SK-N-SH treated with all-trans-retinoic acid at 6 μM for 48 hours (cell line): ENCODE measurements around the gene CASP1.

Experiments
- ATAC-seq: fragments of 200-7000 bp; cut with Tn5 transposase; 3 replicates; pipeline ENCODE4 v1.9.1; 2020; ENCODE audit warnings: mild to moderate bottlenecking, moderate library complexity
- ARNTL ChIP-seq: fragments of 450-650 bp; formaldehyde crosslinking; IDR thresholded peaks from 2 replicates; pipeline ENCODE4 v1.5.0; 2020; ENCODE audit warnings: low read depth, mild to moderate bottlenecking, moderate library complexity, borderline replicate concordance
- BACH2 ChIP-seq: fragments of 250-450 bp; sonication (Bioruptor Pico); IDR thresholded peaks from 2 replicates; pipeline ENCODE4 v1.9.0; 2021; ENCODE audit warnings: mild to moderate bottlenecking, borderline replicate concordance
- CSDC2 ChIP-seq: fragments of 250-450 bp; sonication (Bioruptor Pico); IDR thresholded peaks from 2 replicates; pipeline ENCODE4 v1.5.0; 2020; ENCODE audit warnings: mild to moderate bottlenecking, moderate library complexity
- ESRRG ChIP-seq: fragments of 250-450 bp; sonication (Bioruptor Pico); IDR thresholded peaks from 2 replicates; pipeline ENCODE4 v1.6.1; 2021; ENCODE audit warnings: mild to moderate bottlenecking
- GLIS3 ChIP-seq: fragments of 250-450 bp; sonication (Bioruptor Pico); IDR thresholded peaks from 2 replicates; pipeline ENCODE4 v1.5.0; 2020; ENCODE audit warnings: mild to moderate bottlenecking, moderate library complexity
- ISL1 ChIP-seq: fragments of 250-450 bp; sonication (Bioruptor Pico); IDR thresholded peaks from 2 replicates; pipeline ENCODE4 v2.1.2; 2022; ENCODE audit warnings: mild to moderate bottlenecking, moderate library complexity
- OSR1 ChIP-seq: fragments of 250-450 bp; sonication (Bioruptor Pico); IDR thresholded peaks from 2 replicates; pipeline ENCODE4 v1.8.0; 2022; ENCODE audit warnings: moderate library complexity, mild to moderate bottlenecking, inconsistent platforms
- PPARA ChIP-seq: fragments of 250-450 bp; sonication (Bioruptor Pico); IDR thresholded peaks from 2 replicates; pipeline ENCODE4 v1.5.0; 2020; ENCODE audit warnings: mild to moderate bottlenecking, borderline replicate concordance
- RARB ChIP-seq: fragments of 250-450 bp; sonication (Bioruptor Pico); IDR thresholded peaks from 2 replicates; pipeline ENCODE4 v1.8.0; 2021; ENCODE audit warnings: mild to moderate bottlenecking, moderate library complexity
- SNAI2 ChIP-seq: fragments of 250-450 bp; sonication (Bioruptor Pico); IDR thresholded peaks from 2 replicates; pipeline ENCODE4 v1.5.0; 2020; ENCODE audit warnings: mild to moderate bottlenecking, moderate library complexity
- TCF4 ChIP-seq: fragments of 250-450 bp; sonication (Bioruptor Pico); IDR thresholded peaks from 2 replicates; pipeline ENCODE4 v1.8.0; 2021; ENCODE audit warnings: mild to moderate bottlenecking, moderate library complexity, borderline replicate concordance
- TOX ChIP-seq: fragments of 250-450 bp; sonication (Bioruptor Pico); IDR thresholded peaks from 2 replicates; pipeline ENCODE4 v1.8.0; 2021; ENCODE audit warnings: mild to moderate bottlenecking, moderate library complexity, borderline replicate concordance
- ZC3H10 ChIP-seq: fragments of 250-450 bp; sonication (Bioruptor Pico); IDR thresholded peaks from 2 replicates; pipeline ENCODE4 v1.5.1; 2021; ENCODE audit warnings: mild to moderate bottlenecking, moderate library complexity
- ZFP3 ChIP-seq: fragments of 250-450 bp; sonication (Bioruptor Pico); IDR thresholded peaks from 2 replicates; pipeline ENCODE4 v1.5.0; 2020; ENCODE audit warnings: mild to moderate bottlenecking, moderate library complexity
- ZFP30 ChIP-seq: fragments of 450-650 bp; formaldehyde crosslinking; IDR thresholded peaks from 2 replicates; pipeline ENCODE4 v1.5.0; 2022; ENCODE audit warnings: mild to moderate bottlenecking, moderate library complexity
- ZNF565 ChIP-seq: fragments of 450-650 bp; formaldehyde crosslinking; conservative IDR thresholded peaks from 2 replicates; pipeline ENCODE4 v1.5.0; 2020; ENCODE audit warnings: low read depth, mild to moderate bottlenecking, moderate library complexity
- ZNF70 ChIP-seq: fragments of 450-650 bp; formaldehyde crosslinking; IDR thresholded peaks from 2 replicates; pipeline ENCODE4 v1.5.0; 2020; ENCODE audit warnings: mild to moderate bottlenecking, moderate library complexity
- ZNF8 ChIP-seq: fragments of 450-650 bp; formaldehyde crosslinking; IDR thresholded peaks from 2 replicates; pipeline ENCODE4 v1.5.0; 2020; ENCODE audit warnings: mild to moderate bottlenecking, moderate library complexity
- TF ChIP-seq, protein P1 (sequence below): fragments of 250-450 bp; sonication (Bioruptor Pico); IDR thresholded peaks from 2 replicates; pipeline ENCODE4 v1.5.1; 2020; ENCODE audit warnings: low read depth, mild to moderate bottlenecking, moderate library complexity
- TF ChIP-seq, protein P2 (sequence below): fragments of 250-450 bp; sonication (Bioruptor Pico); IDR thresholded peaks from 2 replicates; pipeline ENCODE4 v1.5.1; 2021; ENCODE audit warnings: mild to moderate bottlenecking, moderate library complexity
- TF ChIP-seq, protein P3 (sequence below): fragments of 250-450 bp; sonication (Bioruptor Pico); IDR thresholded peaks from 2 replicates; pipeline ENCODE4 v1.8.0; 2021; ENCODE audit warnings: low read depth, mild to moderate bottlenecking, moderate library complexity, borderline replicate concordance
- TF ChIP-seq, protein P4 (sequence below): fragments of 250-450 bp; sonication (Bioruptor Pico); IDR thresholded peaks from 2 replicates; pipeline ENCODE4 v1.8.0; 2020; ENCODE audit warnings: mild to moderate bottlenecking, moderate library complexity, borderline replicate concordance

CASP1 gene

DNA sequence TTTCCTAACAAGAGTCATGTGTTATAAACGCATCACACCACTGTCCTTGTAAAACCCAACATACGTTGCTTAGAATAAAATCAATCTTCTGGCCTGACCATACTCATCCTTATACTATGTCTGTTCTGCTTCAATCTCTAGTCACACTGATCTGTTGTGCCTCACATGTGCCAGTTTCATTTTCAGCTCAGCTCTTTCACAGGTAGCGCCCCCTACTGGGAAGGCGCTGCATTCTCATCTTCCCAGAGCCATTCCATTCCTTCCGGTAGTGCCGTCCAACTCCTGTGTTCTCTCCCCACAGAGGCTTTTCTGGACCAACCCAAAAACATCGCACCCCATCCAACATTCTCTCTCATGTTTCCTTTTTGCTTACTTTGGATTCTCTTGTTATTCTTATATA, 34.1 kb downstream of the CASP1 start (continued):
- TF ChIP-seq TOX (CRISPR knock-in tag) (no peak), ESRRG (CRISPR knock-in tag) (no peak), RARB (CRISPR knock-in tag) (no peak), ZFP3 (CRISPR knock-in tag) (no peak), ZNF70 (no peak), BACH2 (CRISPR knock-in tag) (no peak), OSR1 (CRISPR knock-in tag) (no peak), GLIS3 (CRISPR knock-in tag) (no peak)
- TF ChIP-seq, protein P1, sequence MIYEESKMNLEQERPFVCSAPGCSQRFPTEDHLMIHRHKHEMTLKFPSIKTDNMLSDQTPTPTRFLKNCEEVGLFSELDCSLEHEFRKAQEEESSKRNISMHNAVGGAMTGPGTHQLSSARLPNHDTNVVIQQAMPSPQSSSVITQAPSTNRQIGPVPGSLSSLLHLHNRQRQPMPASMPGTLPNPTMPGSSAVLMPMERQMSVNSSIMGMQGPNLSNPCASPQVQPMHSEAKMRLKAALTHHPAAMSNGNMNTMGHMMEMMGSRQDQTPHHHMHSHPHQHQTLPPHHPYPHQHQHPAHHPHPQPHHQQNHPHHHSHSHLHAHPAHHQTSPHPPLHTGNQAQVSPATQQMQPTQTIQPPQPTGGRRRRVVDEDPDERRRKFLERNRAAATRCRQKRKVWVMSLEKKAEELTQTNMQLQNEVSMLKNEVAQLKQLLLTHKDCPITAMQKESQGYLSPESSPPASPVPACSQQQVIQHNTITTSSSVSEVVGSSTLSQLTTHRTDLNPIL (CRISPR knock-in tag): no peak

DNA sequence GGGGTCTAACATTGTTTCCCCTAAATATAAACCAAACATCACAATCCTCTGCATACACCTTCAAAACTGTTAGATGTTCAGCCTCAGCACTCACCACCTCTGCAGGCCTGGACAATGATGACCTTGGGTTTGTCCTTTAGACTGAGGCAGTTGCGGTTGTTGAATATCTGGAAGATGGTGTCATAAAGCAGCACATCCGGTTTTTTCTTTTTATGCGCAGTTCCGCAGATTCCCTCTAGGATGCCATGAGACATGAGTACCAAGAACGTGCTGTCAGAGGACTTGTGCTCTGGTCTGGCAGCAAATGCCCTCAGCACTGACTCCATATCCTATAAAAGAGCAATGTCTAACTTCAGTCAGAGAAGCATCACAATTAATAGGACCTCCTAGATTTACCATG, 34.8 kb downstream of the CASP1 start:
- no peak for ATAC-seq
- no peak for TF ChIP-seq CSDC2 (CRISPR knock-in tag)
- TF ChIP-seq ARNTL: no peak
- TF ChIP-seq RARB (CRISPR knock-in tag): no peak
- TF ChIP-seq ZNF565 (CRISPR knock-in tag): no peak
- TF ChIP-seq, protein P2, sequence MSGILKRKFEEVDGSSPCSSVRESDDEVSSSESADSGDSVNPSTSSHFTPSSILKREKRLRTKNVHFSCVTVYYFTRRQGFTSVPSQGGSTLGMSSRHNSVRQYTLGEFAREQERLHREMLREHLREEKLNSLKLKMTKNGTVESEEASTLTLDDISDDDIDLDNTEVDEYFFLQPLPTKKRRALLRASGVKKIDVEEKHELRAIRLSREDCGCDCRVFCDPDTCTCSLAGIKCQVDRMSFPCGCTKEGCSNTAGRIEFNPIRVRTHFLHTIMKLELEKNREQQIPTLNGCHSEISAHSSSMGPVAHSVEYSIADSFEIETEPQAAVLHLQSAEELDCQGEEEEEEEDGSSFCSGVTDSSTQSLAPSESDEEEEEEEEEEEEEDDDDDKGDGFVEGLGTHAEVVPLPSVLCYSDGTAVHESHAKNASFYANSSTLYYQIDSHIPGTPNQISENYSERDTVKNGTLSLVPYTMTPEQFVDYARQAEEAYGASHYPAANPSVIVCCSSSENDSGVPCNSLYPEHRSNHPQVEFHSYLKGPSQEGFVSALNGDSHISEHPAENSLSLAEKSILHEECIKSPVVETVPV (CRISPR knock-in tag): no peak
- TF ChIP-seq, protein P3, sequence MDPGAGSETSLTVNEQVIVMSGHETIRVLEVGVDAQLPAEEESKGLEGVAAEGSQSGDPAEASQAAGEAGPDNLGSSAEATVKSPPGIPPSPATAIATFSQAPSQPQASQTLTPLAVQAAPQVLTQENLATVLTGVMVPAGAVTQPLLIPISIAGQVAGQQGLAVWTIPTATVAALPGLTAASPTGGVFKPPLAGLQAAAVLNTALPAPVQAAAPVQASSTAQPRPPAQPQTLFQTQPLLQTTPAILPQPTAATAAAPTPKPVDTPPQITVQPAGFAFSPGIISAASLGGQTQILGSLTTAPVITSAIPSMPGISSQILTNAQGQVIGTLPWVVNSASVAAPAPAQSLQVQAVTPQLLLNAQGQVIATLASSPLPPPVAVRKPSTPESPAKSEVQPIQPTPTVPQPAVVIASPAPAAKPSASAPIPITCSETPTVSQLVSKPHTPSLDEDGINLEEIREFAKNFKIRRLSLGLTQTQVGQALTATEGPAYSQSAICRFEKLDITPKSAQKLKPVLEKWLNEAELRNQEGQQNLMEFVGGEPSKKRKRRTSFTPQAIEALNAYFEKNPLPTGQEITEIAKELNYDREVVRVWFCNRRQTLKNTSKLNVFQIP: no peak
- no peak for TF ChIP-seq PPARA (CRISPR knock-in tag)
- TF ChIP-seq ZFP30: no peak
- TF ChIP-seq BACH2 (CRISPR knock-in tag): no peak
- no peak for TF ChIP-seq OSR1 (CRISPR knock-in tag)
- TF ChIP-seq, protein P1 (CRISPR knock-in tag): no peak
- no peak for TF ChIP-seq ISL1

DNA sequence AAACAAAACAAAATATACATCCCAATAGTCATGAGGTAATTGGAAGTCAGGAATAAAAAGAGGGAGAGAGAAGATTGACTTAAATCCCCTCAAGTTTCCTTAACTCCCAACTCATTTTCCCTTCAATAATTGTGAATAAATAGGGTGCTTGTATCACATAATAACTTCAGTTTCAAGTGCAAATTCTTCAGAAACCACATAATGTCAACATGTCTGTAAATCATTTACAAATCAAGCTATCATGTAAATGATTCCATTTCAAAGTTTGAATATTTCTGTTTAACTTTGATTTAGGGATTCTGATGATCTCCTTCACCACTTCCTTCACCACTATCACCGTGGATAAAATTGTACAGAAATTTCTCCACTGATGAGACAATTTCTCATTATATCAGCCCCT, 35.2 kb downstream of the CASP1 start:
- no peak for ATAC-seq
- no peak for TF ChIP-seq GLIS3 (CRISPR knock-in tag)
- no peak for TF ChIP-seq CSDC2 (CRISPR knock-in tag)
- no peak for TF ChIP-seq ISL1

DNA sequence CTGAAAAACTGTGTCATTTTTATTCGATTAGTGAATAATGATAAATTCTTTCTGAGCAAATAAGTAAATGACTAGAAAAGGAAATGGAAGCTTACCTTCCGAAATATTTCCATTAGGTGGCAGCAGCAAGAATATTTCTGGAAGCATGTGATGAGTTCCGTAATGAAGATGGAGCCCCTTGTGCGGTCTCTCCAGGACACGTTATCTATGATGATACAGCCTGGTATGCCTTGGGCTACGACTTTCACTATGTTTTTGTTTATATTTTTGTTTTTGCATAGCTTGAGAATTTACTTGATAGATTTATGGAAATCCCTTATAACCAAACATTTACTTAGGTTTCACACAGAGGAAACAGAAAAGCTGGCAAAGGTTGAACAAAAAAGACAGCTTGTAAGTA, 37.7 kb downstream of the CASP1 start:
- ATAC-seq: no peak
- TF ChIP-seq PPARA (CRISPR knock-in tag) (no peak), CSDC2 (CRISPR knock-in tag) (no peak), RARB (CRISPR knock-in tag) (no peak), SNAI2 (no peak), ISL1 (no peak), ZNF70 (no peak), ZC3H10 (CRISPR knock-in tag) (no peak), ZFP3 (CRISPR knock-in tag) (no peak), ZFP30 (no peak), ARNTL (no peak), ZNF565 (CRISPR knock-in tag) (no peak), ESRRG (CRISPR knock-in tag) (no peak), ZNF8 (CRISPR knock-in tag) (no peak), BACH2 (CRISPR knock-in tag) (no peak), TOX (CRISPR knock-in tag) (no peak), TCF4 (CRISPR knock-in tag) (no peak)
- TF ChIP-seq, protein P3: no peak
- TF ChIP-seq, protein P4, sequence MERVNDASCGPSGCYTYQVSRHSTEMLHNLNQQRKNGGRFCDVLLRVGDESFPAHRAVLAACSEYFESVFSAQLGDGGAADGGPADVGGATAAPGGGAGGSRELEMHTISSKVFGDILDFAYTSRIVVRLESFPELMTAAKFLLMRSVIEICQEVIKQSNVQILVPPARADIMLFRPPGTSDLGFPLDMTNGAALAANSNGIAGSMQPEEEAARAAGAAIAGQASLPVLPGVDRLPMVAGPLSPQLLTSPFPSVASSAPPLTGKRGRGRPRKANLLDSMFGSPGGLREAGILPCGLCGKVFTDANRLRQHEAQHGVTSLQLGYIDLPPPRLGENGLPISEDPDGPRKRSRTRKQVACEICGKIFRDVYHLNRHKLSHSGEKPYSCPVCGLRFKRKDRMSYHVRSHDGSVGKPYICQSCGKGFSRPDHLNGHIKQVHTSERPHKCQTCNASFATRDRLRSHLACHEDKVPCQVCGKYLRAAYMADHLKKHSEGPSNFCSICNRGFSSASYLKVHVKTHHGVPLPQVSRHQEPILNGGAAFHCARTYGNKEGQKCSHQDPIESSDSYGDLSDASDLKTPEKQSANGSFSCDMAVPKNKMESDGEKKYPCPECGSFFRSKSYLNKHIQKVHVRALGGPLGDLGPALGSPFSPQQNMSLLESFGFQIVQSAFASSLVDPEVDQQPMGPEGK (CRISPR knock-in tag): no peak
- TF ChIP-seq, protein P1 (CRISPR knock-in tag): no peak
